Suppressor macrophage treated with lipopolysaccharide for 4 hours (primary cell): ENCODE measurements around the gene PIWIL4.

Experiments
- DNase-seq: peaks from one replicate; pipeline ENCODE4 v3.0.0-alpha.2; 2020

Gene PIWIL4

GRCh38 chr11:94567181-94567670 lies at the start of gene PIWIL4:
PIWIL4 (plus strand) TSS chr11:94567368; CDS start chr11:94567519, 151 bp downstream.
- DNase-seq, result no peak

DNA sequence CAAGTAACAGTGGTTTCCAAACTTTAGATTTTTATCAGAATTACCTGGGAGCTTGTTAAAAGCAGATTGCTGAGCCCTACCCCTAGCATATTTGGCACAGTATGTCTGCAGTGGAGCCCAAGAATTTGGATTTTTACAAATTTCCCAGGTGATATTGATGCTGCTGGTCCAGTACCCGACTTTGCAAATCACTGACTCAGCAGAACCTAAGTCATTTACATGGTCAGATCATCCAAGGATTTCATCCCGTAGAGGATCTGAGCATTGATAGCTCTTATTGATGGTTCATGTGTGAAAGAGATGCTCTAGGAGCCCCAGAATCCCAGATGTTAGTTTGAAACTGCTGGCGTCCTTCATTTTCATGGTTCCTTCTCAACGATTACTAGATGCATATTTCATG lies 48.9 kb upstream of the PIWIL4 start:
- no peak for DNase-seq

DNA sequence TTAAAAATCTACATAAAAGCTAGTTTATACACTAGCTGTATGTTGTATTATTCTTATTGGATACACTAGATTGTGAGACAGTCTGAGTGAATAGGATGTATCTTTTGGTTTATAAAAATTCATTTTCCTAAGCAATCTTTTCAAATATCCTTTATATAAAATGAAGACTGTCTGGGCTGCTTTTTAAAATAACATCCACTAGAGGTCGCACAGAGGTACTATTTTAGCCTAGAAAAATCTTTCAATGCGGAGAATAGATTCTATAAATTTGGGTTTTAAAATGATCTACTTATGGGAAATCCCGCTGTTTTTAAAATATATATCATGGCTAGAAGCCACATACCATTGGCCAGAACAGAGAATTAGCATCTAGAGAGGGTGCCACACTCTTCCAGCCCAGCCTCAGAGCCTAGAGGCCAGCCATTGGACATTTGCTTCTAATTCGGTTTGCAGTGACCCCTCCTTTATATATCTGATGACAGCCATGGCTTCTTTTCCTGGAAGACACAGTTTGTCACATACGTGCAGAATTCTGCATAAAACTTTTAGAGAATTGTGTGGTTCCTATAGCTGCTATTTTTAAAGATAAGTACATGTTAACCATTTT lies 47.6 kb upstream of the PIWIL4 start:
- peak; percentile 78 for DNase-seq

DNA sequence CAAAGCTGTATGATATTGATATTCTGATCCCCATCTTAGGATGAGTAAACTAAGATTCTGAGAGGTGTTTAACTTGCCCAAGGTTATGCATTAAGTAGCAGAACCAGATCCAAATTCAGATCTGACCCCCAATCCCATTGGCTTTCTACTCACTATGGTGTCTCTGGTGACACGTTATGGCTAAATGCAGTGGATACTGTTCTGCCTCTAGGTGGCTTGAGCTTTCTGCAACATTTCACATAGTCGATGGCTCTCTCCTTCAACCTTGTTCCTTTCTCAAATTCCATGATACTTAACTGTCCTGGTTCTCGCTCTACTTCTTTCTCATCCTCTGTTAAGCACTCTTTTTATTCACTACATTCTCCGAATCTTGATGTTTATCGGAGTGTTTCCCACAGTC lies 45.5 kb upstream of the PIWIL4 start:
- peak; percentile 50 for DNase-seq

GRCh38 chr11:94524341-94524740 lies 42.8 kb upstream of the PIWIL4 start:
- no peak for DNase-seq

- DNase-seq, result peak; percentile 71
Observed at GRCh38 chr11:94525546-94526324, 41.4 kb upstream of the PIWIL4 start.

- peak; percentile 31 for DNase-seq
Observed at GRCh38 chr11:94526645-94527438, 40.3 kb upstream of the PIWIL4 start.

GRCh38 chr11:94528551-94528950 lies 38.6 kb upstream of the PIWIL4 start:
- no peak for DNase-seq

GRCh38 chr11:94532211-94532610 lies 35.0 kb upstream of the PIWIL4 start:
- DNase-seq, result no peak

DNA sequence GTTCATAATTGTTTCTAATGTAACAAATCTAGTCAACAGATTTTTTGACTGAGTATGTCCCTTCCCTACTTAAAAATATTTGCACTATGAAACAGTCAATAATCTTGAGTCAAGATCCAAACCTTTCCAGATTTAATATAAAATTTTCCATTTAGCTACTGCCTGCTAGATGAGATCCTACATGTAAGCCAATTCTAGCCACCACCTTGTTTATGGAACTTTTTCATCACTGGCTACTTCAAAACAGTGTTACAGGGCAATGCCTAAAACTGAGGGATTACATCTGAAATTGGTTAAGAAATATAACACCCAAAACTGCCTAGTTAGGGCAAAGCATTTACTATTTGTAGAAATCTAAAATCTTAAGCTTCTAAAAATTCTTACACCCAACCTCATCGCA lies 34.0 kb upstream of the PIWIL4 start:
- no peak for DNase-seq

DNA sequence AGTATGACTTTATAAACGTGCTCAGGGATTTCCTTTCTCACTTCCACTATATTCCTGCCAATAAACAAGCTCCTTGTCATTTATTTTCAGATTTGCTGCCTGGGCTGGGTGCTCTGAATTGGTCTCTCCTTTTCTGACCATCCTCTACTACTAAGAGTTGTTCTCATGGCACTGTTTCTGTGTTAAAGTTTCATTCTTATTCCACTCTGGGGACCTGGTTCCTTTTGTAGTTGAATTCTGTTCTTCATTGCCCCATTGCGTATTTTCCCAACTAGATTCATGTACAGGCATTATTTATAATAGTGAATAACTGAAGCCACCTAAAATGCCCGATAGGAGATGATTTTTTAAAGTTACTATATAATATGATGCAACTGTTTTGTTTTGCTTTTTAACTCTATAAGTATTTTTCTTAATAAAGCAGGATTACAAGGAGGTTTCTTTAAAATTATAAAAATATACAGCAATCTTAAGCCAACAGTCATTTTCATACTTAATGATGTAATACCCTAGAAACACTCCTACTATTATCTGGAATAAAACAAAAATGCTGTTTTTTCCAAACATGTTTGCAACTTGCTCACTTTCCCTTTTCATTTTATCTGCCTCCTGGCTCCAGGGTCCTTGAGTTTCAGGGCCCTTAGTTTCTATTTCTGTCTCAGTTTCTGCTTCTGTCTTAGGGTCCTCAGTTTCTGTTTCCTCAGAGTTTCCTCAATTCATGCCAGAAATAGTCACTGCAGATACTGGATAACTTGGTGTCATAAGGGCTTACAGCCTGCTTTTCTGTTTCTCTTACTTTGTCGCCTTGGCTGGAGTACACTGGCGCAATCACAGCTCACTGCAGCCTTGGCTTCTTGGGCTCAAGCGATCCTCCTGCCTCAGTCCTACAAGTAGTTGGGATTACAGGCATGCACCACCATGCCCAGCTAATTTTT lies 33.2 kb upstream of the PIWIL4 start:
- peak; percentile 92 for DNase-seq

DNA sequence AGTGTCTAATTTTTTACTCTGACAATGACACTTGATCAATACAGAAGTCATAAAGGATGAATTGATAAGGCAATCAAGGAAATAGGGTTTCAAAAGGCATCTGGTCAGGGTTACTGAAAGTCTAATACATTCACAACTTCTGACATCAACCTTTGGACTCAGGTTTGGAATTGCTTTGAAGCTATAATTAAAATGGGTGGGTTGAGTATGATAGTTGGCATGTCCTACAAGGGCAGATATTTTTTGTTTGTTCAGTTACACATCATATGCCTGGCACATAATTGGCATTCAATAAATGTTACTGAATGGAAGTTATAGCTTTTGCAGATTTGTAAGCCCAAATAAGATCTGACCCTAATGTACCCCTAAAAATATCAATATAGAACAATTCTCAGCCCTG lies 30.8 kb upstream of the PIWIL4 start:
- no peak for DNase-seq

DNA sequence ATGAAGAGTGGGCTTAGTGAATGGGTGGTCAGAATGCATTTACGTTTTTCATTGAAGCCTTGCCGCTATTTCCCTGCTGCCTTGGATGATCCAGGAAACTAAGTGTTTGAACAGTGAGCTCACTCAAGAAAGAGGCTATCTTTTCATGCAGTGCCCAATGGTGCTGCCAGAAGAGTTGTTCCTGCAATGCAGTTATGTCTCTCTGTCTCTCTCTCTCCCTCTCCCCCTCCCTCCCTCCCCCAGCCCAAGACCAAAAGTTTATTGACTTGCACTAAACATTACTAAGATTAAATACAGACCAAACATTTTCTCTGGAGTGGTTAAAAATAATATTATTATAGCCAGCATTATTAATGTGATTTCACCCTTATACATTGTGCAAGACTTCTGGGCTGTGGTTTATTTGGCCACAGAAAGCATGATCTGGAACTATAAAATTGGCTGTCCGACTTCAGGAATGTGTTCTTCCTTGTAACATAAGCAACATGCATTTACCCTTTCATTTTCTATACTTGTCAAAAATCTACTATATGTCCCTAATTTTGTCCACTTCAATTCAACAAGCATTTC lies 30.1 kb upstream of the PIWIL4 start:
- DNase-seq, result peak; percentile 71

GRCh38 chr11:94539420-94539819 lies 27.7 kb upstream of the PIWIL4 start:
- DNase-seq, result no peak

- DNase-seq, result peak; percentile 92
Observed at GRCh38 chr11:94543695-94544645, 23.2 kb upstream of the PIWIL4 start, which contains the start of gene FUT4. FUT4 (plus strand) TSS chr11:94543921; CDS start chr11:94544134, 213 bp downstream.

GRCh38 chr11:94544646-94545263 lies 22.4 kb upstream of the PIWIL4 start:
- DNase-seq, result peak; percentile 43

DNA sequence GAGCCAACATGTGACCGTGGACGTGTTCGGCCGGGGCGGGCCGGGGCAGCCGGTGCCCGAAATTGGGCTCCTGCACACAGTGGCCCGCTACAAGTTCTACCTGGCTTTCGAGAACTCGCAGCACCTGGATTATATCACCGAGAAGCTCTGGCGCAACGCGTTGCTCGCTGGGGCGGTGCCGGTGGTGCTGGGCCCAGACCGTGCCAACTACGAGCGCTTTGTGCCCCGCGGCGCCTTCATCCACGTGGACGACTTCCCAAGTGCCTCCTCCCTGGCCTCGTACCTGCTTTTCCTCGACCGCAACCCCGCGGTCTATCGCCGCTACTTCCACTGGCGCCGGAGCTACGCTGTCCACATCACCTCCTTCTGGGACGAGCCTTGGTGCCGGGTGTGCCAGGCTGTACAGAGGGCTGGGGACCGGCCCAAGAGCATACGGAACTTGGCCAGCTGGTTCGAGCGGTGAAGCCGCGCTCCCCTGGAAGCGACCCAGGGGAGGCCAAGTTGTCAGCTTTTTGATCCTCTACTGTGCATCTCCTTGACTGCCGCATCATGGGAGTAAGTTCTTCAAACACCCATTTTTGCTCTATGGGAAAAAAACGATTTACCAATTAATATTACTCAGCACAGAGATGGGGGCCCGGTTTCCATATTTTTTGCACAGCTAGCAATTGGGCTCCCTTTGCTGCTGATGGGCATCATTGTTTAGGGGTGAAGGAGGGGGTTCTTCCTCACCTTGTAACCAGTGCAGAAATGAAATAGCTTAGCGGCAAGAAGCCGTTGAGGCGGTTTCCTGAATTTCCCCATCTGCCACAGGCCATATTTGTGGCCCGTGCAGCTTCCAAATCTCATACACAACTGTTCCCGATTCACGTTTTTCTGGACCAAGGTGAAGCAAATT lies 21.7 kb upstream of the PIWIL4 start:
- no peak for DNase-seq

DNA sequence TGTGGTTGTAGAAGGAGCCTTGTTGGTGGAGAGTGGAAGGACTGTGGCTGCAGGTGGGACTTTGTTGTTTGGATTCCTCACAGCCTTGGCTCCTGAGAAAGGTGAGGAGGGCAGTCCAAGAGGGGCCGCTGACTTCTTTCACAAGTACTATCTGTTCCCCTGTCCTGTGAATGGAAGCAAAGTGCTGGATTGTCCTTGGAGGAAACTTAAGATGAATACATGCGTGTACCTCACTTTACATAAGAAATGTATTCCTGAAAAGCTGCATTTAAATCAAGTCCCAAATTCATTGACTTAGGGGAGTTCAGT lies 21.1 kb upstream of the PIWIL4 start:
- DNase-seq, result no peak

- no peak for DNase-seq
Observed at GRCh38 chr11:94546886-94547285, 20.3 kb upstream of the PIWIL4 start.
